ENCODE data around the gene SLC39A3. TPM values are rescaled to one million over a fixed set of nuclear protein-coding genes. Genes with fewer than 3 reads are reported as not detected.

SLC39A3 gene
- total RNA-seq, 5 donors from 2014 or later (not counting 1 experiment from before 2014, with no cell fraction given): 13.2 to 24.5 (median 19.6) TPM

DNA sequence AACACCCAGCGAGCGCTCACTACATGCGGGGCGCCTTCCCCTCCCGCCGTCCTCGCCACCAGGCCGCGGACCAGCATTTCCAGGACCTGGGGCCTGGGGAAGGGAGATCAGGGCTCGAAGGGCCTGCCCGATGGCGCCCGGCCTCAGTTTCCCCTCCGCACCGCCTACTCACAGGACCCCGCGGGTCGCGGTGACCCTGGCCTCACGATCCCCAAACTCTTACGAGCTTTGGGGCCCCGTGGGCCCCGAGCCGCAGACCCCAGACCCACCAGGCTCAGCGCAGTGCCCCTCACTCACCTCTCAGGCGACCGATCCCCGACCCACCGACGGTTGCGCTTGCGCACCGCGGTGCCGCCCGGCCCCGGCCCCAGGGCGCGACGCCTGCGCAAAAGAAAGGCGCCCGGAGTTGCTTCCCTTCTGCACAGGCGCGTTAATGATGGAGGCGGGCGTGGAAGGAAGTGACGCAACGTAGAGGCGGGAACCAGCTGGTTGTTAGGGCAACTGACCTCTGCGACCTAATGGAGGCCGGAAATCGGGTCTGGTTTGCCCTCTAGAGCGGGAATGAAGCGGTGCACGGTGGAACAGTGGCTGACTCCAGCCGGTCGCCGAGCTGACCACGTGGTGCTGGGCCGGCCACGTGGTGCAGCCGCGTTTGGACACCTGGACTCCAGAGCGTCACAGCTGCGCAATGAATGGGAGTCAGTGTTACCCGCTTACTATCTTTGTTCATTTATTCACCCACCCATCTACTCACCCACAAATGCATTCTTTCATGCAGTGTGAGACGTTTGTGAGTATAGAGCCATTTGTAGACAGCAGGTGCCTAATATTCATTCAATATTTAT, 43.3 kb upstream of the SLC39A3 start, which contains the start of gene SGTA:
Gene SGTA (minus strand): TSS at position 338 of the 845 bp plus-strand sequence. CDS start 14,205 bp downstream, outside the sequence.
- Histone ChIP-seq H3K4me1 (ENCODE audit: control insufficient read depth in 1 of 2, extremely low read depth in 1 of 2, insufficient read depth in 2 of 2, low read length in 2 of 2) (peaks cover 11 to 56% of the 10 kb centered on the region in 2 experiments), H3K9me3 (no peaks in the 10 kb centered on the region), H3K36me3 (ENCODE audit: control insufficient read depth in 2 of 2, extremely low read depth in 1 of 2, insufficient read depth in 1 of 2, low read length in 1 of 2) (peaks cover 2% of the 10 kb centered on the region in 2 donors), H3K27ac (ENCODE audit: low read length) (peak within 1 kb of the TSS; percentile 80), H3K27me3 (replicated peaks in 1 of 2; ENCODE audit: control insufficient read depth in 2 of 2, extremely low read depth in 1 of 2, insufficient read depth in 2 of 2, low read length in 1 of 2) (peaks cover 0 to 4% of the 10 kb centered on the region in 2 experiments), H3K4me3 (ENCODE audit: control insufficient read depth in 1 of 2, extremely low read depth in 1 of 2, low read length in 1 of 2) (peak within 1 kb of the TSS; percentile 90 to 93)
- WGBS (ENCODE audit: insufficient coverage): under 1% methylated on average over 60 of the region's 68 CpGs
- Mint-ChIP-seq H3K36me3 (no peaks in the 10 kb centered on the region), H3K4me1 (peaks cover 51 to 67% (median 64%) of the 10 kb centered on the region in 3 donors), H3K27me3 (no peaks in the 10 kb centered on the region), H3K4me3 (peak within 1 kb of the TSS; percentile 82 to 86 (median 84)), H3K27ac (peak within 1 kb of the TSS; percentile 90 to 96), H3K9me3 (no peaks in the 10 kb centered on the region)
- DNase-seq: peak; percentile 91 to 98 (median 95)
- ATAC-seq (replicated peaks in 1 of 4): peak; percentile 56 to 72 (median 69)
- ChIA-PET POLR2A (no interaction called here), CTCF (interaction anchor here in 1 of 2 donors (0.5 to 0.8 kb wide), 2 partner anchors 135 to 1204 kb away, joined by 3 read pairs; no protein-coding TSS in a partner anchor)

DNA sequence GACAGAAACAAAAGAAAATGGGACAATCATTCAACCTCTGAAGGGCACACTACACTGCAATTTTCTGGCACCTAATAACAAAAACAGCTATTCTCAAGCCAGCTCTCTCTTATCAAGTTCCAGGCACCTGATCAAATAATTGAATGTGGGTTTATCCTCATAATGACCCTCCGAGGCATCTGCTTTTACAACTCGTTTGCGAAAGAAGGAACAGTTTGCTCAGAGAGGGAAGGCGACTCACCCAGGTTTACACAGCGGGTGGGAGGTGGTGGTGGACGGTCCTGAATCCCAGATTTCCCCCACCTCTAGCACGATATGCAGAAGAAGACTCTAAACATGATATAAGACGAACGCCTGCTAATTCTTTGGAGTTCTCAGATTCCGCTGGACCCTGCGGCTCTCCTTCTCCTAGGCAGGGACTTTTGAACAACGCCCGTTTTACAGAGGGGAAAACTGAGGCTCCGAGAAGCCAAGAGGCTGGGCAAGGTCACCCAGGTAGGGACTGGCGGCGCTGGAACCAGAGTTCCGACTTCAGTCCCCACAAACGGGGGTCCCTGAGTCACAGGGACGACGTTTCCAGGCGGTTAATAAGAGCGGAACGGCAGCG, 42.6 kb upstream of the SLC39A3 start:
- WGBS (ENCODE audit: insufficient coverage): under 1% methylated on average over 18 of the region's 24 CpGs
- H3K4me1 Mint-ChIP-seq: peaks cover 54 to 64% (median 62%) of the 10 kb centered on the region in 3 donors
- Histone ChIP-seq H3K27ac (ENCODE audit: low read length) (peak overlapping the region; percentile 80), H3K36me3 (ENCODE audit: control insufficient read depth in 2 of 2, extremely low read depth in 1 of 2, insufficient read depth in 1 of 2, low read length in 1 of 2) (peaks cover 2% of the 10 kb centered on the region in 2 donors), H3K9me3 (no peaks in the 10 kb centered on the region), H3K4me1 (ENCODE audit: control insufficient read depth in 1 of 2, extremely low read depth in 1 of 2, insufficient read depth in 2 of 2, low read length in 2 of 2) (peaks cover 11 to 56% of the 10 kb centered on the region in 2 experiments), H3K27me3 (replicated peaks in 1 of 2; ENCODE audit: control insufficient read depth in 2 of 2, extremely low read depth in 1 of 2, insufficient read depth in 2 of 2, low read length in 1 of 2) (peaks cover 0 to 4% of the 10 kb centered on the region in 2 experiments), H3K4me3 (ENCODE audit: control insufficient read depth in 1 of 2, extremely low read depth in 1 of 2, low read length in 1 of 2) (peak overlapping the region; percentile 90 to 93)
- H3K4me3 Mint-ChIP-seq: peak overlapping the region; percentile 82 to 86 (median 84)
- H3K27me3 Mint-ChIP-seq: no peaks in the 10 kb centered on the region
- H3K27ac Mint-ChIP-seq: peak overlapping the region; percentile 73
- no peaks in the 10 kb centered on the region for H3K9me3 Mint-ChIP-seq
- H3K36me3 Mint-ChIP-seq: no peaks in the 10 kb centered on the region
- ATAC-seq (replicated peaks in 1 of 4) (no peak), DNase-seq (peak in 2 of 35 experiments; percentile 12 to 17)
- ChIA-PET POLR2A (no interaction called here), CTCF (interaction anchor here in 1 of 2 donors (0.5 to 0.8 kb wide), 2 partner anchors 134 to 1205 kb away, joined by 3 read pairs; no protein-coding TSS in a partner anchor)

DNA sequence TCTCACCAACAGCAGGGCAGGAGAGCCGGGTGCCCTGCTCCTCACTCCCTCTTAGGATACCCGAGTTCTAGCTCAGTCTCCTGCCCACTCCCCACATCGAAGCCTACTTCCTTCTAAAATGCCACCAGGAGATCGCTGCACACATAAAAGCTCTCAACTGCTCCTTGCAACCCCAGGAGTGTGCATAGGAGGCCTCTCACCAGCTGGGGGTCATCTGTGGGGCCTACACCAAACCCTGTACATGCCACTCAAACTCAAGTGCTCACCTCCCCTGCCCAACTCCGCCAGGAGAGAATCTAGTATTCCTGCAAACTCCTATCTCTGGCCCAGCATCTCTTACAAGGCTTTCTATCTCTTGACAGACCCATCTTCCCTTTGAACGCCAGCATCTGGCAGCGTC, 40.5 kb upstream of the SLC39A3 start:
- no peak overlapping the region for H3K4me3 ChIP-seq (ENCODE audit: control insufficient read depth in 1 of 2, extremely low read depth in 1 of 2, low read length in 1 of 2)
- Mint-ChIP-seq H3K27ac (peak overlapping the region in 1 of 2 donors; percentile 64), H3K9me3 (no peaks in the 10 kb centered on the region), H3K4me3 (peak overlapping the region; percentile 14 to 86 (median 28)), H3K27me3 (no peaks in the 10 kb centered on the region), H3K36me3 (peaks cover 3% of the 10 kb centered on the region), H3K4me1 (peaks cover 63 to 65% (median 65%) of the 10 kb centered on the region in 3 donors)
- peaks cover 0 to 4% of the 10 kb centered on the region in 2 experiments for H3K27me3 ChIP-seq (replicated peaks in 1 of 2; ENCODE audit: control insufficient read depth in 2 of 2, extremely low read depth in 1 of 2, insufficient read depth in 2 of 2, low read length in 1 of 2)
- ChIA-PET POLR2A (no interaction called here), CTCF (no interaction called here)
- DNase-seq (no peak), ATAC-seq (replicated peaks in 1 of 4) (no peak)
- 89% methylated on average over 7 of the region's 7 CpGs for WGBS (ENCODE audit: insufficient coverage)
- no peak overlapping the region for H3K27ac ChIP-seq (ENCODE audit: low read length)
- H3K4me1 ChIP-seq (ENCODE audit: control insufficient read depth in 1 of 2, extremely low read depth in 1 of 2, insufficient read depth in 2 of 2, low read length in 2 of 2): peaks cover 13 to 59% of the 10 kb centered on the region in 2 experiments
- H3K9me3 ChIP-seq: no peaks in the 10 kb centered on the region
- peaks cover 2% of the 10 kb centered on the region in 2 donors for H3K36me3 ChIP-seq (ENCODE audit: control insufficient read depth in 2 of 2, extremely low read depth in 1 of 2, insufficient read depth in 1 of 2, low read length in 1 of 2)

DNA sequence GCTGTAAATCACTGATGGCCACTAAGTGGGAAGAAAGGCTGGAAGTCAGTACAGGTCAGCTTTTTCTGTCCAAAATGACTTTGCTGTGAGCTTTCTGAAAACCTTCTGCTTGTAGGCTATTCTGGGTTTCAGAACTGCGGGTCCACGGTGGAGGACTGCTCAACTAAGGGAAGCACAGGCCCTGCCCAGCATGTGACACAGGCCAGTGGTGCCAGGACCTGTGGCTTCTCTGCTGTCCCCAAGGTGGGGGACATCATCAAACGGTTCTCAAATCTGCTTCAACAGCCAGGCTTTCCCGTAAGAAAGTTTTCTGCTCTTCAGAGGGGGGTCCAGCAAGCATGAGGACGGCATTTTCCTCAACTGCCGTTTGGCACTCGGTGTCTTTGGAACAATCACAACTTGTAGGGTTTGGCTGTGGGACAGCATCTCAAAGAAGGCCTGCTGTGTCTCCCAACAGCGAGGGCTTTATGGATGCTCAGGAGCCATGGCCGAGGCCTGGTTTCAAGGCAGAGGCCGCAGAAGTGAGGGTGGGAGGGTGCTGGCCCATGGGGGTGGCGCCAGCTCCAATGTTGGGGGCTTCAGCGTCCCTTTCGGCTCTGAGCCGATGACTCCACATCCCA, 39.4 kb upstream of the SLC39A3 start:
- ATAC-seq (replicated peaks in 1 of 4): no peak
- H3K4me3 Mint-ChIP-seq: no peak overlapping the region
- Histone ChIP-seq H3K27ac (ENCODE audit: low read length) (no peak overlapping the region), H3K36me3 (ENCODE audit: control insufficient read depth in 2 of 2, extremely low read depth in 1 of 2, insufficient read depth in 1 of 2, low read length in 1 of 2) (peaks cover 2% of the 10 kb centered on the region in 2 donors), H3K4me3 (ENCODE audit: control insufficient read depth in 1 of 2, extremely low read depth in 1 of 2, low read length in 1 of 2) (no peak overlapping the region), H3K27me3 (replicated peaks in 1 of 2; ENCODE audit: control insufficient read depth in 2 of 2, extremely low read depth in 1 of 2, insufficient read depth in 2 of 2, low read length in 1 of 2) (peaks cover 0 to 4% of the 10 kb centered on the region in 2 experiments), H3K9me3 (no peaks in the 10 kb centered on the region), H3K4me1 (ENCODE audit: control insufficient read depth in 1 of 2, extremely low read depth in 1 of 2, insufficient read depth in 2 of 2, low read length in 2 of 2) (peaks cover 13 to 58% of the 10 kb centered on the region in 2 experiments)
- POLR2A ChIA-PET: no interaction called here
- no peak for DNase-seq
- 88% methylated on average over 7 of the region's 14 CpGs for WGBS (ENCODE audit: insufficient coverage)
- no peak overlapping the region for H3K27ac Mint-ChIP-seq
- H3K4me1 Mint-ChIP-seq: peaks cover 66 to 74% (median 68%) of the 10 kb centered on the region in 3 donors
- CTCF ChIA-PET: interaction anchor here (0.6 kb wide), 2 partner anchors 20 to 302 kb away, joined by 4 to 5 read pairs; no protein-coding TSS in a partner anchor
- H3K27me3 Mint-ChIP-seq: no peaks in the 10 kb centered on the region
- peaks cover 5% of the 10 kb centered on the region for H3K36me3 Mint-ChIP-seq
- H3K9me3 Mint-ChIP-seq: no peaks in the 10 kb centered on the region

DNA sequence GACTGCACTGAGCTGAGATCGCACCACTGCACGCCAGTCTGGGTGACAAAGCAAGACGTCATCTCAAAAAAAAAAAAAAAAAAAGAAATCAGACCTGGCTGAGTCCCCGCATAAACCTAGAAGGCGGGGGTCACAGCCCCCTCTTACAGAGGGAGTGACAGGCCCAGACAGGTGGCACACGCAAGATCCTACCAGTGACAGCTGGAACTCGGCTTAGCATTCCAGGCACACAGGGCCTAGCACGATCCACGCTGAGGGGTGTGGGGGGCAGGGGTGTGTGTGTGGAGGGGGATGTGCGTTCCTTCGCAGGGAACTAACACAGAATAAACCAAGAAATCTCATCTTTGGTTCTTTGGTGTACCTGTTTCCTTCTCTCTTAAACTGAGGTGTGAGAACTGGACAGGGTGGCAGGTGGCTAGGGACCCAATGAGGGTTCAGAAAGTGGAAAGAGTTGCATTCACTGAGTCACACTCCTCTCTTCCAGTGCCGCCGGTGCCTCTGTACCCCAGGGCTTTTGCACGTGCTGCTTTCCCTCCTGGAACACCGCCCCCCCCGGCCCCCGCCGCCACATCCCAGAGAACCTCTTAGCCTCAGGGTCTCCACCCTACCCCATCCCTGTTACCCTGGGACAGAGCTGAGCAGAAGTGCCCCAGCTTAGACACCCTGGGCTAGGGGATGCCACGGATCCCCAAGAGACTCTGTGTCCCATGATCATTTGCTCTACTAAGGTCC, 38.3 kb upstream of the SLC39A3 start:
- H3K9me3 ChIP-seq: no peaks in the 10 kb centered on the region
- H3K36me3 ChIP-seq (ENCODE audit: control insufficient read depth in 2 of 2, extremely low read depth in 1 of 2, insufficient read depth in 1 of 2, low read length in 1 of 2): peaks cover 2% of the 10 kb centered on the region in 2 donors
- Mint-ChIP-seq H3K36me3 (peaks cover 5% of the 10 kb centered on the region), H3K9me3 (no peaks in the 10 kb centered on the region), H3K4me3 (no peak overlapping the region), H3K27ac (no peak overlapping the region), H3K27me3 (no peaks in the 10 kb centered on the region), H3K4me1 (peaks cover 60 to 67% (median 63%) of the 10 kb centered on the region in 3 donors)
- H3K27ac ChIP-seq (ENCODE audit: low read length): no peak overlapping the region
- CTCF ChIA-PET: interaction anchor here in 1 of 2 donors (0.6 kb wide), 1 partner anchor 301 kb away, joined by 4 read pairs; no protein-coding TSS in a partner anchor
- POLR2A ChIA-PET: no interaction called here
- no peak for DNase-seq
- peaks cover 0 to 4% of the 10 kb centered on the region in 2 experiments for H3K27me3 ChIP-seq (replicated peaks in 1 of 2; ENCODE audit: control insufficient read depth in 2 of 2, extremely low read depth in 1 of 2, insufficient read depth in 2 of 2, low read length in 1 of 2)
- 90% methylated on average over 9 of the region's 19 CpGs for WGBS (ENCODE audit: insufficient coverage)
- no peak overlapping the region for H3K4me3 ChIP-seq (ENCODE audit: control insufficient read depth in 1 of 2, extremely low read depth in 1 of 2, low read length in 1 of 2)
- ATAC-seq (replicated peaks in 1 of 4): no peak
- H3K4me1 ChIP-seq (ENCODE audit: control insufficient read depth in 1 of 2, extremely low read depth in 1 of 2, insufficient read depth in 2 of 2, low read length in 2 of 2): peaks cover 13 to 48% of the 10 kb centered on the region in 2 experiments

Data from T-cell (primary cell).